Peyer's patch (tissue), 4 donors: ENCODE results near the gene CFDP1.

Source experiments
- CTCF ChIP-seq, 6 experiments: fragments of 450-650 bp in 4 of 6; fragments of 200-600 bp in 2 of 6; sonication (generic) in 1 of 6; IDR thresholded peaks; one replicate each; pipeline ENCODE4 v1.5.1; 2017 to 2019; ENCODE audit warnings: antibody characterized with exemption in 6 of 6, mild to moderate bottlenecking in 3 of 6, moderate library complexity in 1 of 6
- POLR2A ChIP-seq, 2 donors: fragments of 450-650 bp; IDR thresholded peaks; one replicate each; pipeline ENCODE4 v1.5.1; 2017; ENCODE audit warnings: antibody characterized with exemption in 2 of 2, mild to moderate bottlenecking in 2 of 2, moderate library complexity in 2 of 2

DNA sequence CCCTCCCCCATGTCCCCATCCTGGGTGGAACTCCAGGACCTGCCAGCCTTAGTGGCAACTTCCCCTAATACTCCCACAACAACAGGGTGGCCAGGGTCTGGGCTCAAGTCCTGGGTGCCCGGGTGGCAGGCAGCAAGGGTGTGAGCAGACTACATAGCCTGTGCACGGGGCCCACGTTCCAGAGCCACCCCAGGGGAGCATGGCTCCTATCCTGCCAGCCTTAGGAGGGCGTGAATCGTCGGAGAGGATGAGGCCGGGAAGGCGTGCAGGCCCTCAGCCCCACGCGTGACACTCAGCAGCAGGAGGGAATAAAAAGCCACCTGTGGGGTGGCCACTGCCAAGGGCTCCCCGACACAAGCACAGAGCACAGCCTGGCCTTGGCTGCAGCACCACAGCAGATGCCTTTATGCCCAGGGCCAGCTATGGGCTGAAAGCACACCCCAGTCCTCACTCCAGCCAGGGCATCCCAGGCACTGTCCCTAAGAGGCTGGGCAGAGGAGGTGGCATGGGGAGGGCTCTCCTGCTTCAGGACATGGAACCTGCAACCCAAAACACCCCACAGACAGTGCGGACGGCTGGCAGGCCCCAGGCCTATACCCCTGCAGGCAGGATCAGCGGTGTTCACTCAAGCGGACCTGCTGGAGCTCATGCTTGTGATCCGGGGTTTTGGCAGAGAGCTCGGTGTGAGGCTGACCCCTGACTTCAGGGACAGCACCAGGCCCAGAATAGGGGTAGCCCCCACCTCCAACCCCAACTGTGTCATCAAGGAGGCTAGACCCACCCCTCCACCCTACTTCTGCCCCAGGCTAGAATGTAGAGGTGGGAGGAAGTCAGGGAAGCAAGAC is 184.5 kb downstream of the CFDP1 start:
- no peak for TF ChIP-seq POLR2A (IDR thresholded peaks at IDR 0.05)
- TF ChIP-seq CTCF (IDR thresholded peaks at IDR 0.05): no peak
